ENCODE data around the gene ASB18. TPM values are rescaled to one million over a fixed set of nuclear protein-coding genes. Genes with fewer than 3 reads are reported as not detected.

Gene ASB18
- total RNA-seq, 1 experiment from 2014 or later = not detected

DNA sequence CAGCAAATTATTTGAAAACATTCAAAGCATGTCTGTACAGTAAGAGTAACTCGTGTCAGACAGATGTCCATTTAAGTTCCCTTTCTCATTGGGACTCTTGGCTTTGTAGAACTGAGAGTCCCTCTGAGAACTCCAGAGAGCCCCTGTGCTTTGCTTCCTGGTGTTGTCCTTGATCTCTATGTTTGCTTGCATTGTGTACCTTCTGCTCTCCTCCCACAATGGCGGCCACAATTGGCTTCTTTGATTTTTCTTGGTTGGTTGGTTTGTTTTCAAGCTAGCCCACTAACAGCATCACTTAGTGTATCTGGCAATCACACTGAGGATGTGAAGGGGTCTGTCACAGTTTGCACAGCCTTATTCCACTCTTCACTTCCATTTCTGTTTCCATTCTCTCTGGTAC, 15.1 kb downstream of the ASB18 start:
- in situ Hi-C loops (cut with HindIII; ENCODE audit: low pct_unique_long_range_greater_than_20kb, low sequenced_read_pairs) (no loop called here), intact Hi-C loops (cut with micrococcal nuclease; ENCODE audit: unreplicated experiment) (no loop called here)
- ChIA-PET CTCF (interaction anchor here (0.6 to 0.7 kb wide), 2 partner anchors 33 to 122 kb away, joined by 4 read pairs; no protein-coding TSS in a partner anchor), POLR2A (no interaction called here)
- Histone ChIP-seq H3K36me3 (ENCODE audit: control insufficient read depth, insufficient read depth, low read length) (no peaks in the 10 kb centered on the region), H3K4me1 (ENCODE audit: control insufficient read depth, insufficient read depth, low read length) (no peaks in the 10 kb centered on the region), H3K27me3 (ENCODE audit: control insufficient read depth, insufficient read depth, low read length) (no peaks in the 10 kb centered on the region), H3K4me3 (ENCODE audit: low read depth in 2 of 2, low read length in 2 of 2) (no peak overlapping the region), H3K9me3 (ENCODE audit: control insufficient read depth, insufficient read depth, low read depth, low read length) (no peaks in the 10 kb centered on the region), H3K27ac (ENCODE audit: low read length) (no peak overlapping the region)
- DNase-seq (ENCODE audit: low read depth, low spot score) = no peak
- BruUV-seq (replicated peaks) = no TSS peak
- ATAC-seq = no peak
- TF ChIP-seq TCF7L2 (IDR thresholded peaks at IDR 0.05; ENCODE audit: low read depth, low read length) (no peak), SIN3A (IDR thresholded peaks at IDR 0.05; ENCODE audit: borderline replicate concordance, insufficient read depth, low read depth, low read length) (no peak), CTCF (IDR thresholded peaks at IDR 0.05) (no peak), POLR2AphosphoS5 (IDR thresholded peaks at IDR 0.05; ENCODE audit: low read depth, low read length) (no peak)
- TF ChIP-seq, protein P1, sequence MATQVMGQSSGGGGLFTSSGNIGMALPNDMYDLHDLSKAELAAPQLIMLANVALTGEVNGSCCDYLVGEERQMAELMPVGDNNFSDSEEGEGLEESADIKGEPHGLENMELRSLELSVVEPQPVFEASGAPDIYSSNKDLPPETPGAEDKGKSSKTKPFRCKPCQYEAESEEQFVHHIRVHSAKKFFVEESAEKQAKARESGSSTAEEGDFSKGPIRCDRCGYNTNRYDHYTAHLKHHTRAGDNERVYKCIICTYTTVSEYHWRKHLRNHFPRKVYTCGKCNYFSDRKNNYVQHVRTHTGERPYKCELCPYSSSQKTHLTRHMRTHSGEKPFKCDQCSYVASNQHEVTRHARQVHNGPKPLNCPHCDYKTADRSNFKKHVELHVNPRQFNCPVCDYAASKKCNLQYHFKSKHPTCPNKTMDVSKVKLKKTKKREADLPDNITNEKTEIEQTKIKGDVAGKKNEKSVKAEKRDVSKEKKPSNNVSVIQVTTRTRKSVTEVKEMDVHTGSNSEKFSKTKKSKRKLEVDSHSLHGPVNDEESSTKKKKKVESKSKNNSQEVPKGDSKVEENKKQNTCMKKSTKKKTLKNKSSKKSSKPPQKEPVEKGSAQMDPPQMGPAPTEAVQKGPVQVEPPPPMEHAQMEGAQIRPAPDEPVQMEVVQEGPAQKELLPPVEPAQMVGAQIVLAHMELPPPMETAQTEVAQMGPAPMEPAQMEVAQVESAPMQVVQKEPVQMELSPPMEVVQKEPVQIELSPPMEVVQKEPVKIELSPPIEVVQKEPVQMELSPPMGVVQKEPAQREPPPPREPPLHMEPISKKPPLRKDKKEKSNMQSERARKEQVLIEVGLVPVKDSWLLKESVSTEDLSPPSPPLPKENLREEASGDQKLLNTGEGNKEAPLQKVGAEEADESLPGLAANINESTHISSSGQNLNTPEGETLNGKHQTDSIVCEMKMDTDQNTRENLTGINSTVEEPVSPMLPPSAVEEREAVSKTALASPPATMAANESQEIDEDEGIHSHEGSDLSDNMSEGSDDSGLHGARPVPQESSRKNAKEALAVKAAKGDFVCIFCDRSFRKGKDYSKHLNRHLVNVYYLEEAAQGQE (IDR thresholded peaks at IDR 0.05; ENCODE audit: insufficient read depth in 1 of 2, low read depth in 2 of 2, low read length in 1 of 2) = no peak

DNA sequence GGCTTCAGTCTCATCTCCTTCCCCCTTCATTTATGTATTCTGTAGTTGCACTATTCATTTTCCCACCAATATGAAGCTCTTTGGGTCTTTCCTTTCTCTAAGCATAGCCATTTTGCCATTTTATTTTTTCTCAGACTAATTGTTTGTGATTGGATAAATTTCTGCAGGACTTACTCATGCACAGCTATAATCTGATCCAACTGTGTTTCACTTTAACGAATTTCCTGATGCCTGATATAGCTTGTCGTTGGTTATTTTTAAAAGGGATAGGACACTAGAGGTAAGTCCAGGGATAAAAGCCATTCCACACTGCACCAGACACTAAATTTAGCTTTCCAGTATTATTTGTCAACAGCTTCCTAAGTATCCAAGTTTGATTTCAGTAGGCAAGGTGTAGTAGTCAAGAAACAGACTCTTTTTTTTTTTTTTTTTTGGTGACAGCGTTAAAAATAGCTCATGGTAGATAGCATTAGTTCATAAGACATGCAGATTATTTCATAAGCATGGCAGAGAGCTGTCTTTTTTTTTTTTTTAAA, 17.4 kb downstream of the ASB18 start:
- H3K4me3 ChIP-seq (ENCODE audit: low read depth in 2 of 2, low read length in 2 of 2) = no peak overlapping the region
- H3K27me3 ChIP-seq (ENCODE audit: control insufficient read depth, insufficient read depth, low read length) = no peaks in the 10 kb centered on the region
- intact Hi-C loops (cut with micrococcal nuclease; ENCODE audit: unreplicated experiment) = no loop called here
- ChIA-PET POLR2A (interaction anchor here (0.6 kb wide), 1 partner anchor 839 kb away, joined by 3 read pairs; no protein-coding TSS in a partner anchor), CTCF (no interaction called here)
- no TSS peak for BruUV-seq (replicated peaks)
- no peak overlapping the region for H3K27ac ChIP-seq (ENCODE audit: low read length)
- ATAC-seq = no peak
- DNase-seq (ENCODE audit: low read depth, low spot score) = no peak
- H3K36me3 ChIP-seq (ENCODE audit: control insufficient read depth, insufficient read depth, low read length) = no peaks in the 10 kb centered on the region
- H3K4me1 ChIP-seq (ENCODE audit: control insufficient read depth, insufficient read depth, low read length) = no peaks in the 10 kb centered on the region
- in situ Hi-C loops (cut with HindIII; ENCODE audit: low pct_unique_long_range_greater_than_20kb, low sequenced_read_pairs) = no loop called here
- TF ChIP-seq SIN3A (IDR thresholded peaks at IDR 0.05; ENCODE audit: borderline replicate concordance, insufficient read depth, low read depth, low read length) = no peak
- no peak for TF ChIP-seq POLR2AphosphoS5 (IDR thresholded peaks at IDR 0.05; ENCODE audit: low read depth, low read length)
- TF ChIP-seq, protein P1 (IDR thresholded peaks at IDR 0.05; ENCODE audit: insufficient read depth in 1 of 2, low read depth in 2 of 2, low read length in 1 of 2) = no peak
- TF ChIP-seq TCF7L2 (IDR thresholded peaks at IDR 0.05; ENCODE audit: low read depth, low read length) = no peak
- TF ChIP-seq CTCF (IDR thresholded peaks at IDR 0.05) = no peak
- no peaks in the 10 kb centered on the region for H3K9me3 ChIP-seq (ENCODE audit: control insufficient read depth, insufficient read depth, low read depth, low read length)

Measured in Panc1 (cell line).